ENCODE results near the gene SPAG16.

GRCh38 chr2:213723041-213723560 is 438.8 kb downstream of the SPAG16 start:
- no peak for TF ChIP-seq CTCF (IDR thresholded peaks at IDR 0.05; ENCODE audit: low read depth, low read length)
- TF ChIP-seq MAX (IDR thresholded peaks at IDR 0.05; ENCODE audit: low read depth, low read length) = no peak

All from NB4 (cell line).